ENCODE results near the gene NAT8.
"Not testable (repeated sequence)": the region's sequence is repeated elsewhere in the genome, so short reads cannot be mapped to it uniquely, and the experiment has no call there.

DNA sequence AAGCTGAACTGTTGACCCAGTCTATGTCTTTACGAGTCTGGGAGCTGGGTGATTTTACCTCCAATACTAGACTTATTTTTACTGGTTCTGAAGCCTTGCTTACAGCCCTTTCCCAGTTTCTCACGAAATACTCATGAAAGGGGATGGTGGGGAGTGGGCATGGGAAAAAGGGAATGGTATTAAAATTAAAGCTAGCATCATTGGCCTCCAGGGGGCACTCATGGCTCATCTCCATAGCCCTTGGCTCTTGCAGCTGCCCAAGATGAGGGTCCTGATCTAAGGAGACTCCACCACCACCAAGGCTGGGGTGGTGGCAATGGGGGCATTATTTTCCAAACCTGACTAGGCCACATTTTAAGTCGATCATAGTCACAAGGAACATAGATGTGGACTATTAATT lies 22.3 kb downstream of the NAT8 start:
- TF ChIP-seq, protein P1, sequence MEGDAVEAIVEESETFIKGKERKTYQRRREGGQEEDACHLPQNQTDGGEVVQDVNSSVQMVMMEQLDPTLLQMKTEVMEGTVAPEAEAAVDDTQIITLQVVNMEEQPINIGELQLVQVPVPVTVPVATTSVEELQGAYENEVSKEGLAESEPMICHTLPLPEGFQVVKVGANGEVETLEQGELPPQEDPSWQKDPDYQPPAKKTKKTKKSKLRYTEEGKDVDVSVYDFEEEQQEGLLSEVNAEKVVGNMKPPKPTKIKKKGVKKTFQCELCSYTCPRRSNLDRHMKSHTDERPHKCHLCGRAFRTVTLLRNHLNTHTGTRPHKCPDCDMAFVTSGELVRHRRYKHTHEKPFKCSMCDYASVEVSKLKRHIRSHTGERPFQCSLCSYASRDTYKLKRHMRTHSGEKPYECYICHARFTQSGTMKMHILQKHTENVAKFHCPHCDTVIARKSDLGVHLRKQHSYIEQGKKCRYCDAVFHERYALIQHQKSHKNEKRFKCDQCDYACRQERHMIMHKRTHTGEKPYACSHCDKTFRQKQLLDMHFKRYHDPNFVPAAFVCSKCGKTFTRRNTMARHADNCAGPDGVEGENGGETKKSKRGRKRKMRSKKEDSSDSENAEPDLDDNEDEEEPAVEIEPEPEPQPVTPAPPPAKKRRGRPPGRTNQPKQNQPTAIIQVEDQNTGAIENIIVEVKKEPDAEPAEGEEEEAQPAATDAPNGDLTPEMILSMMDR (IDR thresholded peaks at IDR 0.05 in 4 of 5, conservative IDR thresholded peaks at IDR 0.05 in 1 of 5) = not testable (repeated sequence)
- TF ChIP-seq POLR2A (IDR thresholded peaks at IDR 0.05) = not testable (repeated sequence)

Data from gastrocnemius medialis (tissue), 4 donors.